ENCODE data around the gene FGL2.

- no peak for TF ChIP-seq POLR2AphosphoS5 (IDR thresholded peaks at IDR 0.05)
- no peak for TF ChIP-seq EP300 (IDR thresholded peaks at IDR 0.05; ENCODE audit: low read depth)
- TF ChIP-seq CTCF (IDR thresholded peaks at IDR 0.05), result no peak
Observed at GRCh38 chr7:77223261-77223660, 23.6 kb upstream of the FGL2 start.

Measured in transverse colon (tissue), 4 donors.